RCC 7860 (cell line): ENCODE data around the gene TEX13A.
"Not testable (repeated sequence)": the region's sequence is repeated elsewhere in the genome, so short reads cannot be mapped to it uniquely, and the experiment has no call there.

Experiments used
- DNase-seq: peaks from one replicate; pipeline ENCODE4 v3.0.0-alpha.2; 2015; ENCODE audit warnings: low spot score
- FAIRE-seq: peaks from 2 replicates; lab custom pipeline; 2012; peaks lifted over from hg19 to GRCh38; lab: Jason Lieb, UNC

Gene TEX13A, protein sequence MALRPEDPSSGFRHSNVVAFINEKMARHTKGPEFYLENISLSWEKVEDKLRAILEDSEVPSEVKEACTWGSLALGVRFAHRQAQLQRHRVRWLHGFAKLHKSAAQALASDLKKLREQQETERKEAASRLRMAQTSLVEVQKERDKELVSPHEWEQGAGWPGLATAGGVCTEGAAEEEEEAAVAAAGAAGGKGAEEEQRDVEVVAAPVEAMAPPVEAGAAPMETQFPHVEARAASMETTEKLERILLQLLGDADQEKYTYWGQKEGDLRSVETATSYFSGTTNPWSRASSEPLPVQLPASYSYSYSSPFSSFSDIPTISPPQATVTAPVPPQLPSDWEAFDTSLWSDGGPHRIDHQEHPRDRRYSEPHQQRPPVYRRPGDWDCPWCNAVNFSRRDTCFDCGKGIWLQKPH

DNA sequence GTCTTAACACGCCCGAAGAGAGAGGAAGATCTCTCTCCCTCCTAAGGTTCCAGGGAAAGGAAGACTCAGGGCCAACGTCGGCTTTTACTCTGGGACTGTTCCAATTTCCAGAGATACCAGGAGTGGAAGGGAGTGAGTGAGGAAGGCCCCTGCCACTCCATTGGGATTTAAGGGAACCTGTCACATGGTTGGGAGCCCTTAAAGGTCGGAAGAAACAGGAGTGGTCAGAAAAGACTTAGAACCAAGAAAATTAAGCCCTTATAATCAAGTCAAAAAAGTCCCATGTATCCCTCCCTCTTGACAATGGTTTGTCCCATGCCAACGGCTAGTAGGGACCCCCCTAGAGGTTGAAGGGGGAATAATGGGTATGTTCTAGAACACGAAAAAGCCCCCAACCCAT lies at the start of gene TEX13A:
Gene TEX13A (minus strand): TSS at position 59 of the 400 bp plus-strand sequence. CDS start 297 bp downstream, outside the sequence.
- FAIRE-seq (no peak), DNase-seq (no peak)

DNA sequence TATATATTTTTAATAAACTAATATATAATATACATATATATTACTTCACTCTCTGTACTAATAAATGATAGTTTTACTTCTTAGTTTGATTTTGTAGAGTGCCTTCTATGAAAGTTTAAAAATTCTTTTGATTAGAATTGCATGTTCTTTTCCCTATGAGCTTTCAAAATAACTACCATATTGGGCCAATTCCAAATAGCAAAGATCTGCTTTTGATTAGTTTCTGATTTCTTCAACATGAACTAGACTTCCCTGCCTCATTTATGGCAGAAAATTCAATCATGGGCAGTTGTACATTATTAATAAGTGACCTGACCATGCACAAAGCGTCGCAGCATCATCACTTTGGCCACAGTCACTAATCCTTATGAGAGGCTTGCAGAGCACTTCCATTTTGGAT lies 48.9 kb upstream of the TEX13A start:
- no peak for DNase-seq
- no peak for FAIRE-seq

DNA sequence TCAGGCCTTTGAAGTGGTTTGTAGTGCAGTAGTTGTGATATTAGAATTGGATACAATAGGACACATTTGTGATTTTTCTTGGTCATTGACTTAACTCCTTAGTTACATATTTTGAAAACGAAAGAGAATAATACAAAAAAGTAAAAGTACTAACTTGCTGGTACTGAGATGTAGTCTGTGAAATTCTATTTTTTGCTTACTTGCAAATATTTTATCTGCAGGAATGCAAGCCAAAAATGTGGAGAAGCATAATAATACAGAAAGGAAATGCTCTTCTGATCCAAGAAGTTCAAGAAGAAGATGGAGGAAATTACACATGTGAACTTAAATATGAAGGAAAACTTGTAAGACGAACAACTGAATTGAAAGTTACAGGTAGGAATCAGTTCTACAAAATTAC lies 46.7 kb upstream of the TEX13A start:
- FAIRE-seq: no peak
- DNase-seq: no peak

DNA sequence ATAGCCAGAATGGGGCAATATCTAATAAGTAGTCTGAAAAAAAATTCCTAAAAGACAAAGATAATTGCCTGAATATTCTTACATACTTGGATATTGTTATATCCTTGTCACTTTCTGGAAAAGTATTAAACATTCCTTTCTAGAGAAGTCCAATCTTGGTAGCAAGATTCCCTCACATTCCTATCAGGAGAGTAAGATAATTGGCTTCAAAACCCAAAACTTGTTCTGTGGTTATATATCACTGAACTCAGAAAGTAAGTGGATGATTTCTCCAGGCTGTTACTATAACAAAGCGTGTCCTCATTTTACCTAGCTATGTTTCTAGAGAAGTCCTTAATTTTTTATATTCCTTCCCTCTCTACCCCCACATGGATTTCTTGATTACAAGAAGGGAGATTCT lies 46.0 kb upstream of the TEX13A start:
- no peak for FAIRE-seq

DNA sequence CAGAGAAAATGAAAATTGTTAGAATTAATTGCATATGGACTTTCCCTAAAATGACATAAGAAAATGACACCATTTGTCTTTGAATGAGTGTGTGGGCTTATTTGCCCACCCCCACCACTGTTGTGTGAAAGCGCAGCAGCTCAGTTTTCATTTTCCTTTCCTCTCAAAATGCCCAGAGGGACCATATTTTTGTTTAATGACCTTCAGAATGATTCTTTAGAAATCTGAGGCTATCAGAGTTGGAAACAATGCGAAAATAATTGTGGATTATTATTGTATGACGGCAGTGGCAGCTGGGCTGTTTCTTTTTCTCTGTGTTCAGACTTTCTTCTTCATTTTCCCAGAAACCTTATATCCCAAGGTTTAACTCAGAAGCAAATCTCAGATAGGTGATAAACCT lies 44.6 kb upstream of the TEX13A start:
- DNase-seq (no peak), FAIRE-seq (no peak)

More for the DNA sequence above, 46.0 kb upstream of the TEX13A start:
- no peak for DNase-seq

DNA sequence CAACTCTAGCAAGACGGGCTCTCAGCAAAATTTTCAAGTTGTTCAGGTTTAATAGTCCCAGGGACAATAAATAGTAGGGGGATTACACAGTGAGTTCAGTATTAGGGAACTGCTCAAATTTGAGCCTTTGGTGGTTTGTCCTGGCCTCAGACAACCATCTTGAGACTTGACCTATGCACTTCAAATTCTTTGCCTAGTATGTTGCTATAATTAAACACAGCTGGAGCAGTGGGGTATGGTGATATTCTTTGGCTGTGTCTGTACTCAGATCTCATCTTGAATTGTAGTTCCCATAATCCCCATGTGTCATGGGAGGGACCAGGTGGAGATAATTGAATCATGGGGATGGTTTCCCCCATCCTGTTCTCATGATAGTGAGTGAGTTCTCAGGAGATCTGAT lies 43.3 kb upstream of the TEX13A start:
- no peak for DNase-seq
- no peak for FAIRE-seq

DNA sequence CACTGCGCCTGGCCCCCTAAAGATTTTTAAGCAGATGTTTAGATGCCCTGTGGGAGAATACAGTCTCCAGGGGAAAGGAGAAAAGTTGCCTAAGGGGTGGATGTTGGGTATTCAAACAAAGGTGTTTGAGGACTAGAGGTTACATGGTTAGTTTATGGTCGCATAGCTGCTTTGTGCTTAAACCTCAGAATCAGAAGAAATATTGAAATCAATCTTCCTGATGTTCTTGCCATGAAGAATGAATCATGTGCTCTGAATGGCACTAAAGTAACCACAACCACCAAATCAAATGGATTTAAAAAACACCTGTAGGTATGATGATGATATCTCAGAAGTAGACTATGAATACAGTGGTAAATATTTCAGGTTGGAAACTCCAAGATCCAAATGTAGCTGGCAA lies 42.7 kb upstream of the TEX13A start:
- DNase-seq (no peak), FAIRE-seq (no peak)

DNA sequence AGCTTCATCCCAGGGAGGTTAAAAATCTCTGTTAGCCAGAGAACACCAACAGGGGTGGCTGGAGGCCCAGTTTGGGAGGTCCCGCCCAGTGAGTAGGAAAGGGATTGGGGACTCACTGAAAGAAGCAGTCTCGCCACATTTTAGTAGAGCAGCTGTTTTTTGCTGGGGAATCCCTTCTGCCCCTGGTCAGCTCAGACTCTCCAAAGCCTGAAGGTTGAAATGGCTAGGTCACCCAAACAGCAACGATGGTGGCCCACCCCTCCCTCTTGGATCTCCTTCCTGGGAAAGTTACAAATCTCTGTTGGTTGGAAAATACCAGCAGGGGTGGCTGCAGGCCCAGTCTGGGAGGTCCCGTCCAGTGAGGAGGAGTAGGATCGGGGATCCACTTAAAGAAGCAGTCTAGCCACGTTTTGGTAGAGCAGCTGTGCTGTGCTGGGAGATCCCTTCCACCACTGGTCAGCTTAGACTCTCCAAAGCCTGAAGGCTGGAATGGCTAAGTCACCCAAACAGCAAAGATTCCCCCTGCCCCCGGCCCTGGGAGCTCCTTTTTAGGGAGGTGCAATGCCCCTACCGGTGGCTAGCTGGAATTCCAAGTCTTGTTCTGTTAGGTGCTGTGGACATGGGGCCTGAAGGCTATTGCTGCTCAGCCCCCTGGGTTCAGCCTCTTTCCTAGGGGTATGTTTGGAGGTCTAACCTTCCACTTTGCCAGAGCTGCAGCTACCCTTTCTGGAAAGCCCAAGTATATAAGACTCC lies 40.0 kb upstream of the TEX13A start:
- FAIRE-seq (no peak), DNase-seq (no peak)

DNA sequence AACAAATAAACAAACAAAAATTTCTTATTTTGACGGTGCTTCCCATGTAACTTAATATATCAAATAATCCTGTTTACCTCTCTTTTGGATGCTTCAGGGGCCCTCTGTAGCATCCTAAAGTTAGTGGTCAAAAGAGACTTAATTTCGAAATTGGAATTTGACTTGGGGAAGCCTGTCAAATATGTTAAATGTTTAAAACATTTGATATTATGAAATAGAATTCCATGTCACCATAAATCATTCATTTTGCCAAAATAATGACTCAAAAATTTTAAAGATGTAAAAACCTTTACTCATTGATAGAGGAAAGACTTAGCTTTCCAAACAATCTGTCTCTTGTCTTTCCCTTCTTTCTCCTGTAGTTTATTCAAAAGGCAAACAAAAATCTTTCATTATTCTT lies 20.6 kb upstream of the TEX13A start:
- FAIRE-seq (no peak), DNase-seq (no peak)

DNA sequence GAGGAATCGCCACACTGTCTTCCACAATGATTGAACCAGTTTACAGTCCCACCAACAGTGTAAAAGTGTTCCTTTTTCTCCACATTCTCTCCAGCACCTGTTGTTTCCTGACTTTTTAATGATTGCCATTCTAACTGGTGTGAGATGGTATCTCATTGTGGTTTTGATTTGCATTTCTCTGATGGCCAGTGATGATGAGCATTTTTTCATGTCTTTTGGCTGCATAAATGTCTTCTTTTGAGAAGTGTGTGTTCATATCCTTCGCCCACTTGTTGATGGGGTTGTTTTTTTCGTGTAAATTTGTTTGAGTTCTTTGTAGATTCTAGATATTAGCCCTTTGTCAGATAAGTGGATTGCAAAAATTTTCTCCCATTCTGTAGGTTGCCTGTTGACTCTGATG lies 16.9 kb upstream of the TEX13A start:
- not testable (repeated sequence) for DNase-seq, FAIRE-seq

DNA sequence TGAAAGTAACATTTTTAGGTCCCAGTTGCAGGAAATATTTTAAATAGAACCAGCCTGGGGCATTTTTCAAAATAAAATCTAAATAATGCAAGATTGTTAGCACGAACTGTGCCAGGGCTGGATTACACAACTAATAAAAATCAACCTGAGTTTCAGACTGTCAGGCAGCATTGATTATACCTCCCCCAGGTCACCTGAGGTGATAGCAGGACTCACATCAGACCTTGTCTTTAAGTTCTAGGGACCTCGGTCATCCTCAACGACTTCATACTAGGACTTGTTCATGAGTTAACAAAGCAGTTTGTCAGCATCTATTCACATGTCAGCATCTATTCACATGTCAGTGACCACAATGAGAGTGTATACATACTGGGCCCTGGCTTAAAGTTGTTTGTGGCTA lies 8.7 kb upstream of the TEX13A start:
- DNase-seq (no peak), FAIRE-seq (no peak)

DNA sequence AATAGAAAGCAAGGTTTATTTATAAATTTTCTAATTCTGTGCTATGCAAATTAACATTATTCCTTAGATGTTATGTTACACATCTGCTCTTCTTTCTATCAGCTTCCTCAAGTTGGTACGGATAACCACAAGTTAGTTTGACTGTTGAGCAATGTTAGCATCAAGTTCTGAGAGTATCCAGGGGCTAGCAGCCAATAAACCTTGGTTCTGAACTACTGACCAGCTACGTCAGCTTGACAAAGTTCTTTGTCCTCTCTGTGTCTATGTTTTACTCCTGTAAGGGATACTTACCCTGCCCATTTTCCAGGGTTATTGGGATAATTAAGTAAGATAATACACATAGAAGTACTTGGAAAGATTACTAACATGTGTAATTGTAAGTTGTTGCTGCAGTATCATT lies 8.1 kb upstream of the TEX13A start:
- DNase-seq (no peak), FAIRE-seq (no peak)

DNA sequence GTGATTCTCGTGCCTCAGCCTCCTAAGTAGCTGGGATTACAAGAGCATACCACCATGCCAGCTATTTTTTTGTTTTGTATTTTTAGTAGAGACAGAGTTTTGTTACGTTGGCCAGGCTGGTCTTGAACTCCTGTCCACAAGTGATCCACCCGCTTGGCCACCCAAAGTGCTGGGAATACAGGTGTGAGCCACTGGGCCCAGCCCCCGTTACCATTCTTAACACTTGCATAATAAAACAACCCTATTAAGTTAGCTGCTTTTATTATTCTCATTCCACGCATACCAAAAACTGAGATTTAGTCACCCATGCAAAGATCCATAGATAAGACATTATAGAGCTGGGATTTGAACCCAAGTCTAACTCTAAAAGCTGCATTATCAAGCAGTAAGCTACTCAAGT lies 6.0 kb upstream of the TEX13A start:
- FAIRE-seq (no peak), DNase-seq (no peak)

DNA sequence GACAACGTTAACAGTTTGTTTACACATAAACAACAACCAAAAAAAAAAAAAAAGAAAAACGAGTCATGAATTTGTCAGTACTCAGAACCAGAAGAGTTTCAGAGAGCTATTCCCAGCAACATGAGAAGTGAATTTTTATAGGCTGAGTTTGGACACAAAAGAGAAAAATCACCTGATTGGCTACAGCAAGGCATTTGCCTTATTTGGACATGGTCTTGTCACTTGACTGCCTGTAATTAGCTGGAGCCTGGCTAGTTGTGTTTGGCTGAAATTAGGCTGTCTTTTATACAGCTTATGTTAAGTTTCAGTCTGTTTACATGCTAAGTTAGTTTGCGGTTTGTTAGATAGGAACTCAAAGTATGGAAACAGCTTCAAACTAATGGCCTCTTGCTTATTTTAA lies 880 bp upstream of the TEX13A start:
- FAIRE-seq (no peak), DNase-seq (no peak)

DNA sequence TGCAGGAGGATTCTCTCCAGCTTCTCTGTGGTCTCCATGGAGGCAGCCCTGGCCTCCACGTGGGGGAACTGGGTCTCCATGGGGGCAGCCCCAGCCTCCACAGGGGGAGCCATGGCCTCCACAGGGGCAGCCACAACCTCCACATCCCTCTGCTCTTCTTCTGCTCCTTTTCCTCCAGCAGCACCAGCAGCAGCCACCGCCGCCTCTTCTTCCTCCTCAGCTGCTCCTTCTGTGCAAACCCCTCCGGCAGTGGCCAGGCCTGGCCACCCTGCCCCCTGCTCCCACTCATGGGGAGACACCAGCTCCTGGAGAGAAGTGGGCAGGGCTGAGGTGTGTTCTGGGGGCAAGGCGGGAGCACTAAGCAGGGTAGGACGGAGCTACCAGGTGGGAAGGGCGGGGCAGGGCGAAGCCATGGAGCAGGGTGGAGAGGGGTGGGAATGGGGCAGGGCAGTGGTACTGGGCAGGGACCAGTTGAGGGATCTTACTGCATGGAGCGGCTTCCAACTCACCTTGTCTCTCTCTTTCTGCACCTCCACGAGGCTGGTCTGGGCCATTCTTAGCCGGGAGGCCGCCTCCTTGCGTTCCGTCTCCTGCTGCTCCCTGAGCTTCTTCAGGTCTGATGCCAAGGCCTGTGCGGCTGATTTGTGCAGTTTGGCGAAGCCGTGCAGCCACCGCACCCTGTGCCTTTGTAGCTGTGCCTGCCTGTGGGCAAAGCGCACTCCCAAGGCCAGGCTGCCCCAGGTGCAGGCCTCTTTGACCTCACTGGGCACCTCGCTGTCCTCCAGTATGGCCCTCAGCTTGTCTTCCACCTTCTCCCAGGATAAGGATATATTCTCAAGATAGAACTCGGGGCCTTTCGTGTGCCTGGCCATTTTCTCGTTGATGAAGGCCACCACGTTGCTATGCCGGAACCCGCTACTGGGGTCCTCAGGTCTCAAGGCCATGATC lies 766 bp downstream of the TEX13A start:
- DNase-seq (no peak), FAIRE-seq (no peak)

DNA sequence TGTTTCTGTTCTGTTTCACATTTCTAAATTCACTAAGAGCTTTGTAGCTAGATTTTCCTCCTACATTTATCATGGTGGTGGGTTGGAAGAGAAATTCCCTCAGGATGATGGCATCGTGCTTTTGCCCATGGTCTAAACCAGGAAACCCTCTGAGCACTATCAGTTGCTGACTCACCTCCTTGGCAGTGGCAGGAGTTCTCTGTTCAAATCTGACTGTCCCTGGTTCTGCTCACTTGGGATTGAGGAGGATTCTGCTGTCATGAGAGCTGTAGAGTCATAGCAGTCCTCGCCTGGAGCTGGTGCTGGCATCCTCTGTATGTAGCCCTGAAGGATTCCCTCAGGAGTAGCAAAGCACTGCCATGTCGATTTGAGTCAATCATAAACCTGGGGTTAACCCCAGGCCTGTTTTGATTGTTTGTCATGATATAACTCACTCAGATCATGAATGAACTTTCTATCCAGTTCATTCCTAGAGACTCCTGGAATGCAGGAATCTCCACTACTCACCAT lies 9.4 kb downstream of the TEX13A start:
- DNase-seq (peak; percentile 36), FAIRE-seq (no peak)

DNA sequence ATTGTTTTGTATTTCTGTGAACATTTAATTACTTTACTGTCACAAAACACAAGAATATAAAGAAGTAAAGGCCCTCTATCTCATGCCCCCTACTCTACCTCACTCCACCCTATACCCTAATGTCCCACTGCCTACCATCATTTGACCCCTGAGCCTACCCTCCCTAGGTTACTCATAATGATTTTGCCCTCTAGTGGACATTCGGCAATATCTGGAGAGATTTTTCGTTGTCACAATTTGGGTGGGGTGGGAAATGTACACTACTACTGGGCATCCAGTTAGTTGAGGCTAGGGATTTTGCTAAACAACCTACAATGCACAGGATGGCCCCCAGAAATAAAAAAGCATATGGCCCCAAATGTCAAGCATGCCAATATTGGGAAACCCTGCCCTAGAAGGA lies 10.2 kb downstream of the TEX13A start:
- FAIRE-seq: no peak
- no peak for DNase-seq

DNA sequence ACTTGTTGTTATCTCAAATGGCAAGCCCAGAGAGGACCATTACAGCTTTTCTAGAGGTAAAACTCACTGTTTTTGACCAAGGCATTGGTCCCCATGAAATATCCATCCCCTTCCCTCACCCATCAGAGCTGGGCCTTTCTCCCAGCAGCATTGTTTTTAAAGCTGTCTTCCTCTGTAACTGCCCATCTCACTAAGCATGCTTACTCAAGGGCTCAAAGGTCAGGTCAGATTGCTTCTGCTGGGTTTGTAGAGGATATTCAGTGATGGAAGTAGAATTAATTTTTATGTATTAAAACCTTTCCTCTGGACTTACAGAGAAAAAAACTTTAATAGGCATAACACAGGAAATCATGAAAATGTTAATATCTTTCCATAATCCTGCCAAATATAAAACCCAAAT lies 11.1 kb downstream of the TEX13A start:
- DNase-seq: no peak
- FAIRE-seq: no peak

DNA sequence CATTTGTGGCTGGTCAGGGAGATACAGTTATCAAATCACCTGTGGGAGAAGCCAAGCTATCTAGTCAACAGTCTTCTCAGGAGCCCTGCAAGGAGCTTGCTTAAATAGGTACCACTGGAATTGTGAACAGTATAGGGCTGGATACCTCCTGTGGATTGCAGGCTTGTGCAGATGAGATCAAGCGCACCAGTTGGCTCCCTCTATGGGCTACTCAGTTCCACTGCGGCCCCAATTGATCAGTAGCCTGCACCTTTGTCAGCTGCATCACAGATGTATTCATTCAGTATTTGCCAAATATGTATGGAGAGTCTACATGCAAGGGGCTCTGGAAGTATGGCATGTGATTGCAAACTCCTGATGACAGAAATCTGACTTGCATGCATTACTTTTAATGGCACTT lies 28.6 kb downstream of the TEX13A start:
- FAIRE-seq: no peak

DNA sequence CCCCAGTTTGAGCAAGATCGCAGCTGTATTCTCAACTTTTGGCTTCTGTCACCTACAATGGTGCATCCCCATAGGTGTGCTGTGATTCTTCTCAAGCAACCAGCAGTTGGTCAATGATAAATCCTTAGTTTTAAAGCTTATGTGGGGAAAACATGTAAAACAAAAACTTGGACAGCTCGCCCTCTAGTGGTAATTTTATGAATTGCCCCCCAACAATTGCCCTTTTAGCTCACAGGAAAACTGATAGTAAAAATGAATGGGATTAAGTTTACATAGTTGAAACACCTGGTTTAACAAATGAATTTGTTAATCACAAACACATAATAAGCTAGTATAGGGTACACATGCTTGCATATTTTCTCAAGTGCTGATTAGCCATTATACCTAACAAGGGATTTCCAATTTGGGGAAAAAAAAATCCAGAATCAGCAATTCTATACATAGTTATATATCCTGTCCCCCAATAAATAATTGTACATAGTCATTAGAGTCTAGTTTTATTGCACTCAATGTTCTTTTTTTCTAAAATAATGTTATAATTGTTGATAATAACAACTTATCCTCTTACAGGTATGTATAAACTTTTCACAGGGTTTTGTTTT lies 30.1 kb downstream of the TEX13A start:
- peak; percentile 65 for FAIRE-seq
- peak; percentile 8 for DNase-seq

More for the DNA sequence above, 28.6 kb downstream of the TEX13A start:
- DNase-seq: no peak
